Measurements from ENCODE around the gene RAMP2. TPM values are rescaled to one million over a fixed set of nuclear protein-coding genes. Genes with fewer than 3 reads are reported as not detected.
A peak's percentile ranks its signal among the peaks of the same experiment; 100 is the strongest.

RAMP2 gene
- total and polyA plus RNA-seq, 2 of the 13 experiments (the other 11 are each of a cell fraction or from before 2014, with no cell fraction given) = 1.4 to 5.2 TPM

DNA sequence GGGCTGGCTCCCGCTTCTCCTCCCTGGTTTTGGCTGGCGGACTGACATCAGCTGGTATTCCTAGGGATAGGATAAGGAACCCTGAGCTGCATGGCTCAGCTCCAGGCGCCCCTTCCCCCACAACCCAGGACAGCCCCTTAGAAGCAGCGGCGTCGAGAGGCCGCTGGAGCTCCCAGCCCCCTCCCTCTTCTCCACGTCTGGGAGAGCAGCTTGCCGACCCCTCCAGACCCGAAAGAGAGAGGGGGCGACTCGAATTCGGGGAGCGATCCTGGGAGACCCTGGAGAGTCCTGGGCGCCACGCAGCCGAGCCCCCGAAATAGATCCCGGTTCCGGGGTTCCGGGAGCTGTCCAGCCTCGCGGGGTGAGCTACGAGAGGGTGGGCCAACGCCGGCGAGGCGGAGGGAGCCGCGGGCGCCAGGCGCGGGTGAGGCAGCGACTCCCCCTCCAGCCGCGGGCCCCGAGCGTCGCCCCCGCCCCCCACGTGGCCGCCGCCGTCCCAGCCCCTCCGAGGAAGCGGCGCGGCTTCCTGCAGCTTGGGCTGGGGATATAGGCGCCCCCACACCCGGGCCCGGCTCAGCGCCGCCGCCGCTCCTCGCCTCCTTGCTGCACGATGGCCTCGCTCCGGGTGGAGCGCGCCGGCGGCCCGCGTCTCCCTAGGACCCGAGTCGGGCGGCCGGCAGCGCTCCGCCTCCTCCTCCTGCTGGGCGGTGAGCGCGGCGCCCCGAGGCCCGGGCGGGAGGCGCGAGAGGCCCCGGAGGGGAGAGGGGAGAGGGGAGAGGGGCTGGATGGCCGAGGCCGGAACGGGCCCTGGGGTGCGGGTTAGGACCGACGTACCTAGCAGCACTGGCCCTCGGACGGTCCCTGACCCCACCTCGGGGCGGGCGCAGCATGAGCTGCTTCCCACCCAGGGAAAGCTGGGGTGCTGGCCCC is at the start of gene RAMP2 (continued):
- peak; percentile 74 for TF ChIP-seq ATF7-NPFF (CRISPR knock-in tag; IDR thresholded peaks at IDR 0.05; ENCODE audit: low read depth)
- TF ChIP-seq REPIN1 (CRISPR knock-in tag; IDR thresholded peaks at IDR 0.05; ENCODE audit: borderline replicate concordance, low read depth) = no peak
- TF ChIP-seq, protein P1, sequence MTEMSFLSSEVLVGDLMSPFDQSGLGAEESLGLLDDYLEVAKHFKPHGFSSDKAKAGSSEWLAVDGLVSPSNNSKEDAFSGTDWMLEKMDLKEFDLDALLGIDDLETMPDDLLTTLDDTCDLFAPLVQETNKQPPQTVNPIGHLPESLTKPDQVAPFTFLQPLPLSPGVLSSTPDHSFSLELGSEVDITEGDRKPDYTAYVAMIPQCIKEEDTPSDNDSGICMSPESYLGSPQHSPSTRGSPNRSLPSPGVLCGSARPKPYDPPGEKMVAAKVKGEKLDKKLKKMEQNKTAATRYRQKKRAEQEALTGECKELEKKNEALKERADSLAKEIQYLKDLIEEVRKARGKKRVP (CRISPR knock-in tag; IDR thresholded peaks at IDR 0.05) = no peak
- TF ChIP-seq TAF1 (CRISPR knock-in tag; IDR thresholded peaks at IDR 0.05) = no peak
- TF ChIP-seq BRD4 (CRISPR knock-in tag; IDR thresholded peaks at IDR 0.05) = 0 out of 2 replicates have a peak, but pooled peaks have one; percentile 27
- TF ChIP-seq ATF7 (IDR thresholded peaks at IDR 0.05) = no peak
- TF ChIP-seq ATF7 (CRISPR knock-in tag; IDR thresholded peaks at IDR 0.05) = 0 out of 2 replicates have a peak, but pooled peaks have one; percentile 0
- TF ChIP-seq, protein P2, sequence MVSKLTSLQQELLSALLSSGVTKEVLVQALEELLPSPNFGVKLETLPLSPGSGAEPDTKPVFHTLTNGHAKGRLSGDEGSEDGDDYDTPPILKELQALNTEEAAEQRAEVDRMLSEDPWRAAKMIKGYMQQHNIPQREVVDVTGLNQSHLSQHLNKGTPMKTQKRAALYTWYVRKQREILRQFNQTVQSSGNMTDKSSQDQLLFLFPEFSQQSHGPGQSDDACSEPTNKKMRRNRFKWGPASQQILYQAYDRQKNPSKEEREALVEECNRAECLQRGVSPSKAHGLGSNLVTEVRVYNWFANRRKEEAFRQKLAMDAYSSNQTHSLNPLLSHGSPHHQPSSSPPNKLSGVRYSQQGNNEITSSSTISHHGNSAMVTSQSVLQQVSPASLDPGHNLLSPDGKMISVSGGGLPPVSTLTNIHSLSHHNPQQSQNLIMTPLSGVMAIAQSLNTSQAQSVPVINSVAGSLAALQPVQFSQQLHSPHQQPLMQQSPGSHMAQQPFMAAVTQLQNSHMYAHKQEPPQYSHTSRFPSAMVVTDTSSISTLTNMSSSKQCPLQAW (CRISPR knock-in tag; IDR thresholded peaks at IDR 0.05) = no peak
- TF ChIP-seq ZIK1 (CRISPR knock-in tag; IDR thresholded peaks at IDR 0.05; ENCODE audit: borderline replicate concordance, low read depth) = peak; percentile 56; the same call in 1 of the 2 replicates
- peak; percentile 77; the same call in 1 of the 2 replicates for TF ChIP-seq ZNF451 (CRISPR knock-in tag; IDR thresholded peaks at IDR 0.05)
- TF ChIP-seq ZNF24 (IDR thresholded peaks at IDR 0.05) = no peak
- TF ChIP-seq KDM1A (CRISPR knock-in tag; IDR thresholded peaks at IDR 0.05) = no peak
- no peak for TF ChIP-seq ZNF343 (CRISPR knock-in tag; IDR thresholded peaks at IDR 0.05)
- TF ChIP-seq ZBTB42 (CRISPR knock-in tag; IDR thresholded peaks at IDR 0.05) = 0 out of 2 replicates have a peak, but pooled peaks have one; percentile 11
- peak; percentile 45; the same call in 1 of the 2 replicates for TF ChIP-seq ZNF274 (CRISPR knock-in tag; IDR thresholded peaks at IDR 0.05)
- no peak for TF ChIP-seq ZNF510 (CRISPR knock-in tag; IDR thresholded peaks at IDR 0.05; ENCODE audit: low read depth)
- no peak for TF ChIP-seq ZNF552 (CRISPR knock-in tag; IDR thresholded peaks at IDR 0.05; ENCODE audit: borderline replicate concordance)
- no peak for TF ChIP-seq MAFF (IDR thresholded peaks at IDR 0.05; ENCODE audit: low read depth, low read length)
- peak; percentile 23 for TF ChIP-seq HNRNPLL (IDR thresholded peaks at IDR 0.05; ENCODE audit: low read depth, low read length, poor library complexity, severe bottlenecking)
- TF ChIP-seq ZNF792 (CRISPR knock-in tag; IDR thresholded peaks at IDR 0.05) = peak; percentile 34; the same call in 1 of the 2 replicates
- TF ChIP-seq, protein P3, sequence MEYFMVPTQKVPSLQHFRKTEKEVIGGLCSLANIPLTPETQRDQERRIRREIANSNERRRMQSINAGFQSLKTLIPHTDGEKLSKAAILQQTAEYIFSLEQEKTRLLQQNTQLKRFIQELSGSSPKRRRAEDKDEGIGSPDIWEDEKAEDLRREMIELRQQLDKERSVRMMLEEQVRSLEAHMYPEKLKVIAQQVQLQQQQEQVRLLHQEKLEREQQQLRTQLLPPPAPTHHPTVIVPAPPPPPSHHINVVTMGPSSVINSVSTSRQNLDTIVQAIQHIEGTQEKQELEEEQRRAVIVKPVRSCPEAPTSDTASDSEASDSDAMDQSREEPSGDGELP (IDR thresholded peaks at IDR 0.05; ENCODE audit: borderline replicate concordance, low read depth) = peak; percentile 21; the same call in 1 of the 2 replicates
- TF ChIP-seq ZNF781 (CRISPR knock-in tag; IDR thresholded peaks at IDR 0.05; ENCODE audit: borderline replicate concordance, not compliant biosample characterization) = peak; percentile 36
- TF ChIP-seq ZNF329 (CRISPR knock-in tag; IDR thresholded peaks at IDR 0.05; ENCODE audit: low read depth) = no peak
- TF ChIP-seq AGO1 (IDR thresholded peaks at IDR 0.05; ENCODE audit: low read depth, low read length, poor library complexity, severe bottlenecking) = peak; percentile 17
- TF ChIP-seq, protein P4, sequence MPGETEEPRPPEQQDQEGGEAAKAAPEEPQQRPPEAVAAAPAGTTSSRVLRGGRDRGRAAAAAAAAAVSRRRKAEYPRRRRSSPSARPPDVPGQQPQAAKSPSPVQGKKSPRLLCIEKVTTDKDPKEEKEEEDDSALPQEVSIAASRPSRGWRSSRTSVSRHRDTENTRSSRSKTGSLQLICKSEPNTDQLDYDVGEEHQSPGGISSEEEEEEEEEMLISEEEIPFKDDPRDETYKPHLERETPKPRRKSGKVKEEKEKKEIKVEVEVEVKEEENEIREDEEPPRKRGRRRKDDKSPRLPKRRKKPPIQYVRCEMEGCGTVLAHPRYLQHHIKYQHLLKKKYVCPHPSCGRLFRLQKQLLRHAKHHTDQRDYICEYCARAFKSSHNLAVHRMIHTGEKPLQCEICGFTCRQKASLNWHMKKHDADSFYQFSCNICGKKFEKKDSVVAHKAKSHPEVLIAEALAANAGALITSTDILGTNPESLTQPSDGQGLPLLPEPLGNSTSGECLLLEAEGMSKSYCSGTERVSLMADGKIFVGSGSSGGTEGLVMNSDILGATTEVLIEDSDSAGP (CRISPR knock-in tag; IDR thresholded peaks at IDR 0.05; ENCODE audit: borderline replicate concordance) = peak; percentile 53; the same call in 1 of the 2 replicates
